ENCODE data around the gene CGNL1. TPM values are rescaled to one million over a fixed set of nuclear protein-coding genes. Genes with fewer than 3 reads are reported as not detected.

Gene CGNL1
- polyA plus RNA-seq, 1 of the 3 experiments (the other 2 are of a cell fraction) = 0.23 TPM

DNA sequence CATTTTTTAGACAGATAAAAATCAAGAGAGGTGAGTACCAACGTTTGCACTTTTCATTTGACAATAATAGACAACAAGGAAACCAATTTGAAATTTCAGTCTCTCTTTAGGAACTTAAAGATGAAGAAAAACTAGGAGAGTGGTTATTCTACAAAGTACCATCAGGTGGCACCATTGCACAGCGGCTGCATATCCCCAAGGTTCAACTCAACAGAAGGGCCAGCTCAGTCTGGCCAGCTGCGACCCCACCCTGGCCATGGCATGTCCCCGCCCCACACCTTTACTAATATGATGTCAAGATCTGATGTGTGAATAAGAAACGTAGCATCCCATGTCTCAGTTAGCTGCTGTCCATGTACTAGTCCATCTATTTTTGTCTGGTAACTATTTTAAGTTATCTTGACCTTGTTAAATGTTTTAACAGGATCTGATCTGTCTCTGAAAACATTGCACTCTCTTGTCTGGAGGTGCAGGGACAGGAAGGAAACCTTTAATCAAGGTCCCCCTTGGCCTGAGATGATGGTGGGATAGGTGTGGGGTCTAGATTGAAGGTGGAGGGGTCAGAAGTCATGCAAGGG lies 35.5 kb upstream of the CGNL1 start:
- TF ChIP-seq GATA2 (CRISPR knock-in tag; IDR thresholded peaks at IDR 0.05) (no peak), FOXJ3 (CRISPR knock-in tag; IDR thresholded peaks at IDR 0.05) (no peak), RCOR1 (IDR thresholded peaks at IDR 0.05; ENCODE audit: low read length) (no peak), JUND (IDR thresholded peaks at IDR 0.05) (no peak), CTCF (IDR thresholded peaks at IDR 0.05) (peak; percentile 92), RAD21 (IDR thresholded peaks at IDR 0.05; ENCODE audit: low read length) (peak; percentile 98), EP300 (IDR thresholded peaks at IDR 0.05; ENCODE audit: borderline replicate concordance in 1 of 2, low read depth in 1 of 2, low read length in 1 of 2) (no peak), TEAD4 (IDR thresholded peaks at IDR 0.05; ENCODE audit: borderline replicate concordance, insufficient read depth) (no peak), GABPA (IDR thresholded peaks at IDR 0.05; ENCODE audit: low read depth) (no peak), EZH2phosphoT487 (IDR thresholded peaks at IDR 0.05; ENCODE audit: borderline replicate concordance, low read depth) (no peak), TCF12 (IDR thresholded peaks at IDR 0.05) (no peak), SMC3 (IDR thresholded peaks at IDR 0.05; ENCODE audit: low read depth, low read length) (peak; percentile 96), TAF1 (IDR thresholded peaks at IDR 0.05; ENCODE audit: borderline replicate concordance, low read depth, low read length) (no peak), SIN3A (IDR thresholded peaks at IDR 0.05; ENCODE audit: borderline replicate concordance, low read depth, low read length) (no peak)
- TF ChIP-seq, protein P1, sequence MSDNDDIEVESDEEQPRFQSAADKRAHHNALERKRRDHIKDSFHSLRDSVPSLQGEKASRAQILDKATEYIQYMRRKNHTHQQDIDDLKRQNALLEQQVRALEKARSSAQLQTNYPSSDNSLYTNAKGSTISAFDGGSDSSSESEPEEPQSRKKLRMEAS (IDR thresholded peaks at IDR 0.05; ENCODE audit: low read depth) = no peak
- H3K79me2 ChIP-seq (ENCODE audit: insufficient read depth) = no peaks in the 10 kb centered on the region
- H4K20me1 ChIP-seq (ENCODE audit: insufficient read depth) = no peaks in the 10 kb centered on the region
- peaks cover 2 to 4% of the 10 kb centered on the region in 2 experiments; a peak in 2 of 4 replicates for H3K4me1 ChIP-seq (ENCODE audit: control insufficient read depth in 1 of 2, insufficient read depth in 2 of 2, low read depth in 1 of 2, low read length in 1 of 2)
- H3K36me3 ChIP-seq (replicated peaks in 1 of 2; ENCODE audit: control insufficient read depth in 1 of 2, insufficient read depth in 2 of 2, low read length in 1 of 2) = no peaks in the 10 kb centered on the region
- no peak overlapping the region for H3K4me2 ChIP-seq
- H3K4me3 ChIP-seq (ENCODE audit: low read depth in 2 of 2, low read length in 1 of 2) = no peak overlapping the region; a peak in 1 of 4 replicates
- no peaks in the 10 kb centered on the region for H3K9me3 ChIP-seq
- no peak overlapping the region for H3K27ac ChIP-seq (ENCODE audit: low read depth in 2 of 2, low read length in 1 of 2)
- DNase-seq = peak; percentile 72
- H3K27me3 ChIP-seq (ENCODE audit: insufficient read depth) = no peaks in the 10 kb centered on the region
- CTCF ChIA-PET = interaction anchor here (0.5 to 16.0 kb wide), 66 partner anchors 9 to 882 kb away, joined by 3 to 447 read pairs (median 5); partner anchors contain the start of genes CGNL1 and MNS1
- 0% methylated on average over 5 of the region's 5 CpGs for WGBS (ENCODE audit: low lambda C conversion rate)
- H2AFZ ChIP-seq (ENCODE audit: low read depth) = peak overlapping the region; percentile 80; the same call in 1 of the 2 replicates
- no peaks in the 10 kb centered on the region for H3F3A ChIP-seq (replicated peaks; ENCODE audit: insufficient read depth)
- POLR2A ChIA-PET = interaction anchor here (1.6 kb wide), 1 partner anchor 187 kb away, joined by 5 read pairs; no protein-coding TSS in a partner anchor
- no peak overlapping the region for H3K9ac ChIP-seq
- H3K9me2 ChIP-seq = no peaks in the 10 kb centered on the region

DNA sequence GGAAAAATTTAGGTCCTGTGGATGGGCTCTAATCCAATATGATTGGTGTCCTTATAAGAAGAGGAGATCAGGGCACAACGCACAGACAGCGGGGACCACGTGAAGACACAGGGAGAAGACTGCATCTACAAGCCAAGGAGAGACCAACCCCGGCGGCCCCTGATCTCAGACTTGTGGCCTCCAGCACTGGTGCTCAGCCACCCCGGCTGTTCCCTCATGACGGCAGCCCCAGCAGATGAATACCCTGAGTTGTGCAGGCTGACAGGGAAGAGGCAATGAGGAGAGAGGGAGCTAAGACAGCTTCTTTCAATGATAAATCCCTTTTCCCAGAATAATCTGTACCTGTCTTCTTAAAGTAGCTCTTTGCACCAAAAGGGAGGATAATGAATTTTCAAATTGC lies 33.3 kb upstream of the CGNL1 start:
- 95% methylated on average over 7 of the region's 7 CpGs for WGBS (ENCODE audit: low lambda C conversion rate)
- Histone ChIP-seq H2AFZ (ENCODE audit: low read depth) (no peak overlapping the region), H3F3A (replicated peaks; ENCODE audit: insufficient read depth) (no peaks in the 10 kb centered on the region), H3K9me2 (no peaks in the 10 kb centered on the region), H3K36me3 (replicated peaks in 1 of 2; ENCODE audit: control insufficient read depth in 1 of 2, insufficient read depth in 2 of 2, low read length in 1 of 2) (no peaks in the 10 kb centered on the region), H3K9me3 (no peaks in the 10 kb centered on the region), H3K27ac (ENCODE audit: low read depth in 2 of 2, low read length in 1 of 2) (no peak overlapping the region), H3K4me1 (ENCODE audit: control insufficient read depth in 1 of 2, insufficient read depth in 2 of 2, low read depth in 1 of 2, low read length in 1 of 2) (peaks cover 0 to 4% of the 10 kb centered on the region in 2 experiments; a peak in 2 of 4 replicates), H3K4me3 (ENCODE audit: low read depth in 2 of 2, low read length in 1 of 2) (no peak overlapping the region), H3K4me2 (no peak overlapping the region), H4K20me1 (ENCODE audit: insufficient read depth) (no peaks in the 10 kb centered on the region), H3K79me2 (ENCODE audit: insufficient read depth) (no peaks in the 10 kb centered on the region), H3K27me3 (ENCODE audit: insufficient read depth) (no peaks in the 10 kb centered on the region), H3K9ac (no peak overlapping the region)
- TF ChIP-seq GABPA (IDR thresholded peaks at IDR 0.05; ENCODE audit: low read depth) = no peak
- no peak for TF ChIP-seq NRF1 (IDR thresholded peaks at IDR 0.05; ENCODE audit: low read depth, low read length)
- no peak for TF ChIP-seq MXI1 (IDR thresholded peaks at IDR 0.05; ENCODE audit: low read depth, low read length)
- TF ChIP-seq RAD21 (IDR thresholded peaks at IDR 0.05; ENCODE audit: low read length) = no peak
- TF ChIP-seq TAF1 (IDR thresholded peaks at IDR 0.05; ENCODE audit: borderline replicate concordance, low read depth, low read length) = no peak
- no peak for TF ChIP-seq RXRA (IDR thresholded peaks at IDR 0.05; ENCODE audit: borderline replicate concordance, low read depth)
- no peak for TF ChIP-seq SIN3A (IDR thresholded peaks at IDR 0.05; ENCODE audit: borderline replicate concordance, low read depth, low read length)
- no peak for TF ChIP-seq NFIC (IDR thresholded peaks at IDR 0.05; ENCODE audit: borderline replicate concordance)
- no peak for TF ChIP-seq USF2 (IDR thresholded peaks at IDR 0.05; ENCODE audit: borderline replicate concordance, low read depth, low read length)
- no peak for TF ChIP-seq SMC3 (IDR thresholded peaks at IDR 0.05; ENCODE audit: low read depth, low read length)
- TF ChIP-seq RCOR1 (IDR thresholded peaks at IDR 0.05; ENCODE audit: low read length) = no peak
- no peak for TF ChIP-seq EZH2phosphoT487 (IDR thresholded peaks at IDR 0.05; ENCODE audit: borderline replicate concordance, low read depth)
- TF ChIP-seq ZBTB33 (IDR thresholded peaks at IDR 0.05; ENCODE audit: borderline replicate concordance, low read depth) = no peak
- ChIA-PET POLR2A (no interaction called here), CTCF (interaction anchor here (0.6 to 16.0 kb wide), 6 partner anchors 32 to 198 kb away, joined by 3 to 447 read pairs (median 21); no protein-coding TSS in a partner anchor)
- no peak for DNase-seq
